Endothelial cell of umbilical vein (primary cell): ENCODE results near the gene RCVRN.

Source experiments
- CTCF ChIP-seq, 2 donors: IDR thresholded peaks; 1 replicate in 1 of 2; 2 replicates in 1 of 2; pipeline ENCODE4 v1.5.1; 2011; ENCODE audit warnings: low read length in 2 of 2, mild to moderate bottlenecking in 2 of 2, moderate library complexity in 2 of 2, control low read depth in 1 of 2, inconsistent platforms in 1 of 2, low read depth in 1 of 2; ENCODE audit not compliant: insufficient read depth in 1 of 2; ENCODE audit errors: extremely low read depth in 1 of 2
- EZH2 ChIP-seq: IDR thresholded peaks from 2 replicates; pipeline ENCODE4 v1.6.1; 2012; ENCODE audit warnings: borderline replicate concordance, low read depth, mild to moderate bottlenecking, moderate library complexity, low read length, inconsistent platforms; ENCODE audit not compliant: severe bottlenecking
- FOS ChIP-seq: IDR thresholded peaks from 2 replicates; pipeline ENCODE4 v1.6.1; 2011; ENCODE audit warnings: mild to moderate bottlenecking, low read length, moderate library complexity, borderline replicate concordance; ENCODE audit not compliant: insufficient read depth
- GATA2 ChIP-seq: IDR thresholded peaks from 2 replicates; pipeline ENCODE4 v1.7.0; 2011; ENCODE audit warnings: low read depth, mild to moderate bottlenecking, moderate library complexity, mixed read lengths, low read length; ENCODE audit not compliant: insufficient read length, insufficient read depth
- JUN ChIP-seq: IDR thresholded peaks from 2 replicates; pipeline ENCODE4 v1.6.1; 2011; ENCODE audit warnings: borderline replicate concordance, low read depth; ENCODE audit not compliant: insufficient read length, insufficient read depth
- MAX ChIP-seq: IDR thresholded peaks from 2 replicates; pipeline ENCODE4 v1.6.1; 2011; ENCODE audit not compliant: insufficient read depth, insufficient read length
- POLR2A ChIP-seq: IDR thresholded peaks from 2 replicates; pipeline ENCODE4 v1.6.1; 2012; ENCODE audit warnings: low read depth, mild to moderate bottlenecking, control low read depth, low read length
- POLR2AphosphoS5 ChIP-seq: IDR thresholded peaks from 2 replicates; pipeline ENCODE4 v1.6.1; 2012; ENCODE audit warnings: low read depth, mild to moderate bottlenecking, control low read depth, low read length, moderate library complexity; ENCODE audit not compliant: insufficient read depth

GRCh38 chr17:9942885-9943284 lies 37.8 kb upstream of the RCVRN start:
- TF ChIP-seq CTCF (IDR thresholded peaks at IDR 0.05; ENCODE audit: extremely low read depth in 1 of 2, insufficient read depth in 1 of 2, low read depth in 1 of 2, low read length in 2 of 2) = no peak
- TF ChIP-seq POLR2A = no peak
- no peak for TF ChIP-seq FOS
- no peak for TF ChIP-seq POLR2AphosphoS5
- TF ChIP-seq EZH2 = no peak
- no peak for TF ChIP-seq MAX
- TF ChIP-seq JUN = no peak
- TF ChIP-seq GATA2 = no peak
